Adrenal gland (tissue), 5 donors: ENCODE measurements around the gene RTTN.

Source experiments
- POLR2A ChIP-seq, 2 donors: fragments of 450-650 bp; IDR thresholded peaks; one replicate each; pipeline ENCODE4 v1.6.1; 2017; ENCODE audit warnings: antibody characterized with exemption in 2 of 2, mild to moderate bottlenecking in 2 of 2, moderate library complexity in 1 of 2
- TF ChIP-seq, protein P1 (sequence below), 6 experiments: fragments of 450-650 bp in 4 of 6; fragments of 200-600 bp in 2 of 6; sonication (generic) in 1 of 6; IDR thresholded peaks; 1 replicate in 5 of 6; 2 replicates in 1 of 6; pipeline versions ENCODE4 v1.5.1 to v1.8.0; 2016 to 2021; ENCODE audit warnings: antibody characterized with exemption in 6 of 6, mild to moderate bottlenecking in 2 of 6, moderate library complexity in 1 of 6
- donor health status: DM: no; HTN: no; CAD: no.

DNA sequence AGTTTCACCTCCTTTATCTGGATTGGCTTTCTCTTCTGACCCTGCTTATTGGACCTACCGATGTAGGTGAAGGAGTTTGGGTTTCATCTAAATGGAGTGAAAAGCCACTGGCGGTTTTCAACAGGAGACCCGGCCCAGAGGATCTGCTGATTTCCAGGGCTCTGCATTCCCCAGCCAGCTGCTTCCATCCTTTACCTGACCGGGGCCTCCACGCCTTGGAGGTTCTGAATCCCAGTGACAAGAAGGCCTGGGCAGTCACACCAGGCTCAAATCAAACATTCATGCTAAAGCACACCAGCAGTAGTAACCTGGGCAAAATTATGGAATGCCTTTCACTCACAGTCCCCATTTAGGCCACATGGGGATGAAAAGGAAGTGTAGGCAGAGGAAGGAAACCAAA is 30.0 kb upstream of the RTTN start:
- TF ChIP-seq, protein P1, sequence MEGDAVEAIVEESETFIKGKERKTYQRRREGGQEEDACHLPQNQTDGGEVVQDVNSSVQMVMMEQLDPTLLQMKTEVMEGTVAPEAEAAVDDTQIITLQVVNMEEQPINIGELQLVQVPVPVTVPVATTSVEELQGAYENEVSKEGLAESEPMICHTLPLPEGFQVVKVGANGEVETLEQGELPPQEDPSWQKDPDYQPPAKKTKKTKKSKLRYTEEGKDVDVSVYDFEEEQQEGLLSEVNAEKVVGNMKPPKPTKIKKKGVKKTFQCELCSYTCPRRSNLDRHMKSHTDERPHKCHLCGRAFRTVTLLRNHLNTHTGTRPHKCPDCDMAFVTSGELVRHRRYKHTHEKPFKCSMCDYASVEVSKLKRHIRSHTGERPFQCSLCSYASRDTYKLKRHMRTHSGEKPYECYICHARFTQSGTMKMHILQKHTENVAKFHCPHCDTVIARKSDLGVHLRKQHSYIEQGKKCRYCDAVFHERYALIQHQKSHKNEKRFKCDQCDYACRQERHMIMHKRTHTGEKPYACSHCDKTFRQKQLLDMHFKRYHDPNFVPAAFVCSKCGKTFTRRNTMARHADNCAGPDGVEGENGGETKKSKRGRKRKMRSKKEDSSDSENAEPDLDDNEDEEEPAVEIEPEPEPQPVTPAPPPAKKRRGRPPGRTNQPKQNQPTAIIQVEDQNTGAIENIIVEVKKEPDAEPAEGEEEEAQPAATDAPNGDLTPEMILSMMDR (IDR thresholded peaks at IDR 0.05): no peak
- no peak for TF ChIP-seq POLR2A (IDR thresholded peaks at IDR 0.05)
